ENCODE results near the gene REXO1. TPM values are rescaled to one million over a fixed set of nuclear protein-coding genes. Genes with fewer than 3 reads are reported as not detected.

The REXO1 gene
- total and polyA plus RNA-seq, 9 of the 15 experiments (the other 6 are each of a cell fraction or from before 2014, with no cell fraction given), result 0.04 to 63.3 (median 15.8) TPM

DNA sequence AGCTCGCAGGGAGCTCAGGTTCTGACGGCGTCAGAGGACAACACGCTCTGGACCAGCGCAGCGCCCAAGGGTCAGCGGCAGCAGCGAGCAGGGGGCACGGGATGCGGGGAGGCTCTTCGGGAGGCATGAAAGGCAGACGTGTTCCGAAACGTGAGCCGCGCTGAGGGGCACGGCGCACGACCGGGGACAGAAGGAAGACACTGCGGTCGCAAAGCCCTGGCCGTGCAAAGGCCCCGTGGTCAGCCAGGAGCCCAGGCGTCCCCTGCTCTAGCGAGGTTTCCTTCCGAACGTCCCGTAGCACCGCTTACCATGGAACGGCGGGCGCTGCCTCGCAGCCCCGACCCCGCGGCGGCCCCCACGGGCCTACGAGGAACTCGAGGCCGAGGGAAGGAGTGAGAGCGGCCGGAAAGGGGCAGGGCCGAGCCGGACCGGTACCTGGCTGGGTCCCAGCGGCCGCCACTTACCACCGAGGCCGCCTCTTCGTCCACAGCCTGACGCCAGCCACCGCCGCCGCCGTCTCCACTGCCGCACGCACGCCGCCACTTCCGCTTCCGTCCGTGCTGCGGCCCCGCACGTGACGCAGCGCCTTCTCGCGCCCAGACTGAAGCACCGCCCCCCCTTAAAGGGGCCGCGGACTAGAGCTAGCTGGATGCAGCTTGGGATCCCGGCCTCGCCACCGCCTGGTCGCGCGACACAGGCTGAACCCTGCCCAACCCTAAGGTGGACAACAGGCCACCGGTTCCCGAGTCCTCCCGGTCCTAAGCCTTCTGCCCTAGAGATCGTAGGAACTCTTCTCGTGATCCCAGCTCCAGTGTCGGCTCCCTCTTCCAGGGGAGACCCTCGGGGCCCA is 27.6 kb upstream of the REXO1 start:
- ATAC-seq, result peak; percentile 88
- intact Hi-C loops (cut with micrococcal nuclease) (no loop called here), in situ Hi-C loops (cut with MboI) (no loop called here)
- peak overlapping the region; percentile 97 for H3K4me2 ChIP-seq (ENCODE audit: insufficient read depth, low read length)
- ChIA-PET CTCF (ENCODE audit: low intra/inter-chr PET ratio) (no interaction called here), POLR2A (interaction anchor here (0.6 to 2.3 kb wide), 10 partner anchors 8 to 45 kb away, joined by 3 to 24 read pairs (median 4); no protein-coding TSS in a partner anchor)
- peak; percentile 91 for FAIRE-seq
- peaks cover 62% of the 10 kb centered on the region for H3K79me2 ChIP-seq (ENCODE audit: control insufficient read depth, insufficient read depth, low read length)
- H2AFZ ChIP-seq (ENCODE audit: low read depth, low read length), result peak overlapping the region; percentile 86
- peak overlapping the region; percentile 100 for H3K4me3 ChIP-seq
- no peaks in the 10 kb centered on the region for H3K9me3 ChIP-seq (replicated peaks; ENCODE audit: control insufficient read depth, insufficient read depth, low read depth, low read length)
- H3K4me1 ChIP-seq (replicated peaks in 1 of 2; ENCODE audit: control insufficient read depth in 2 of 2, insufficient read depth in 2 of 2, low read length in 2 of 2), result peaks cover 37 to 56% of the 10 kb centered on the region in 2 experiments
- H4K20me1 ChIP-seq (replicated peaks; ENCODE audit: control insufficient read depth, insufficient read depth, low read length), result peaks cover 8% of the 10 kb centered on the region; the same call in 1 of the 2 replicates
- 2% methylated on average over 48 of the region's 87 CpGs for WGBS (ENCODE audit: insufficient coverage, low coverage, missing lambda C conversion rate)
- H3K27me3 ChIP-seq (ENCODE audit: control insufficient read depth in 2 of 2, insufficient read depth in 2 of 2, low read length in 2 of 2), result no peaks in the 10 kb centered on the region
- peaks cover 33% of the 10 kb centered on the region; the same call in 2 of the 3 replicates for H3K36me3 ChIP-seq (ENCODE audit: control insufficient read depth, insufficient read depth, low read length)
- H3K9ac ChIP-seq (ENCODE audit: insufficient read depth in 1 of 2, low read depth in 2 of 2, low read length in 2 of 2), result peak overlapping the region; percentile 95 to 99
- H3K9me1 ChIP-seq (ENCODE audit: control insufficient read depth, insufficient read depth, low read length), result no peaks in the 10 kb centered on the region
- peak overlapping the region; percentile 94 for H3K27ac ChIP-seq (ENCODE audit: extremely low read depth, low read depth, low read length)
- TSS peak; percentile 71 for BruUV-seq (replicated peaks)
- peak; percentile 77 to 97 (median 84) for DNase-seq (ENCODE audit: extremely low read depth in 1 of 4, low spot score in 3 of 4)
- TF ChIP-seq NFE2 (IDR thresholded peaks at IDR 0.05; ENCODE audit: low read depth) (peak; percentile 76), TARDBP (IDR thresholded peaks at IDR 0.05) (no peak), SMAD3 (CRISPR knock-in tag; conservative IDR thresholded peaks at IDR 0.05) (no peak), HMGN3 (IDR thresholded peaks at IDR 0.05; ENCODE audit: borderline replicate concordance, extremely low read depth, insufficient read length, low read depth, low read length) (peak; percentile 97), POU5F1 (IDR thresholded peaks at IDR 0.05; ENCODE audit: borderline replicate concordance, low read depth, low read length, partially characterized antibody) (no peak), PTBP1 (IDR thresholded peaks at IDR 0.05; ENCODE audit: low read depth, low read length) (no peak), CHD2 (IDR thresholded peaks at IDR 0.05; ENCODE audit: low read depth, low read length) (peak; percentile 51; the same call in 1 of the 2 replicates), ZNF263 (CRISPR knock-in tag; IDR thresholded peaks at IDR 0.05; ENCODE audit: borderline replicate concordance) (peak; percentile 52; the same call in 1 of the 2 replicates), HNRNPLL (IDR thresholded peaks at IDR 0.05; ENCODE audit: low read depth, low read length, poor library complexity, severe bottlenecking) (peak; percentile 86), HDAC2 (IDR thresholded peaks at IDR 0.05) (no peak), RBM17 (IDR thresholded peaks at IDR 0.05; ENCODE audit: borderline replicate concordance, low read depth, low read length) (no peak), MYC (IDR thresholded peaks at IDR 0.05; ENCODE audit: low read depth, low read length) (peak; percentile 93), MYC (CRISPR knock-in tag; IDR thresholded peaks at IDR 0.05; ENCODE audit: borderline replicate concordance, low read depth) (peak; percentile 51; the same call in 1 of the 2 replicates), SMARCC2 (IDR thresholded peaks at IDR 0.05; ENCODE audit: low read depth) (no peak), HCFC1 (IDR thresholded peaks at IDR 0.05; ENCODE audit: low read depth, low read length) (peak; percentile 68), HNRNPL (IDR thresholded peaks at IDR 0.05; ENCODE audit: low read depth, low read length) (0 out of 2 replicates have a peak, but pooled peaks have one; percentile 31)
- TF ChIP-seq, protein P1, sequence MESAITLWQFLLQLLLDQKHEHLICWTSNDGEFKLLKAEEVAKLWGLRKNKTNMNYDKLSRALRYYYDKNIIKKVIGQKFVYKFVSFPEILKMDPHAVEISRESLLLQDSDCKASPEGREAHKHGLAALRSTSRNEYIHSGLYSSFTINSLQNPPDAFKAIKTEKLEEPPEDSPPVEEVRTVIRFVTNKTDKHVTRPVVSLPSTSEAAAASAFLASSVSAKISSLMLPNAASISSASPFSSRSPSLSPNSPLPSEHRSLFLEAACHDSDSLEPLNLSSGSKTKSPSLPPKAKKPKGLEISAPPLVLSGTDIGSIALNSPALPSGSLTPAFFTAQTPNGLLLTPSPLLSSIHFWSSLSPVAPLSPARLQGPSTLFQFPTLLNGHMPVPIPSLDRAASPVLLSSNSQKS (CRISPR knock-in tag; IDR thresholded peaks at IDR 0.05), result no peak
- TF ChIP-seq, protein P2, sequence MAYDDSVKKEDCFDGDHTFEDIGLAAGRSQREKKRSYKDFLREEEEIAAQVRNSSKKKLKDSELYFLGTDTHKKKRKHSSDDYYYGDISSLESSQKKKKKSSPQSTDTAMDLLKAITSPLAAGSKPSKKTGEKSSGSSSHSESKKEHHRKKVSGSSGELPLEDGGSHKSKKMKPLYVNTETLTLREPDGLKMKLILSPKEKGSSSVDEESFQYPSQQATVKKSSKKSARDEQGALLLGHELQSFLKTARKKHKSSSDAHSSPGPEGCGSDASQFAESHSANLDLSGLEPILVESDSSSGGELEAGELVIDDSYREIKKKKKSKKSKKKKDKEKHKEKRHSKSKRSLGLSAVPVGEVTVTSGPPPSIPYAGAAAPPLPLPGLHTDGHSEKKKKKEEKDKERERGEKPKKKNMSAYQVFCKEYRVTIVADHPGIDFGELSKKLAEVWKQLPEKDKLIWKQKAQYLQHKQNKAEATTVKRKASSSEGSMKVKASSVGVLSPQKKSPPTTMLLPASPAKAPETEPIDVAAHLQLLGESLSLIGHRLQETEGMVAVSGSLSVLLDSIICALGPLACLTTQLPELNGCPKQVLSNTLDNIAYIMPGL (CRISPR knock-in tag; IDR thresholded peaks at IDR 0.05), result peak; percentile 32; the same call in 1 of the 2 replicates
- TF ChIP-seq, protein P3, sequence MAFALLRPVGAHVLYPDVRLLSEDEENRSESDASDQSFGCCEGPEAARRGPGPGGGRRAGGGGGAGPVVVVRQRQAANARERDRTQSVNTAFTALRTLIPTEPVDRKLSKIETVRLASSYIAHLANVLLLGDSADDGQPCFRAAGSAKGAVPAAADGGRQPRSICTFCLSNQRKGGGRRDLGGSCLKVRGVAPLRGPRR (CRISPR knock-in tag; IDR thresholded peaks at IDR 0.05), result no peak

All from K562 (cell line).